ENCODE measurements around the gene ALDOA. TPM values are rescaled to one million over a fixed set of nuclear protein-coding genes. Genes with fewer than 3 reads are reported as not detected.

The ALDOA gene
- total RNA-seq, 1 donor from 2014 or later, result 527 TPM

GRCh38 chr16:30063893-30064728 is 1.4 kb upstream of the ALDOA start:
- Histone ChIP-seq H3K27me3 (ENCODE audit: control insufficient read depth, insufficient read depth, low read length) (no peaks in the 10 kb centered on the region), H3K4me3 (ENCODE audit: low read depth, low read length) (peak overlapping the region; percentile 97), H3K36me3 (ENCODE audit: control insufficient read depth, insufficient read depth, low read length) (peaks cover 25% of the 10 kb centered on the region)
- FAIRE-seq, result no peak
- peak; percentile 42 for DNase-seq (ENCODE audit: low read depth)
- TF ChIP-seq CTCF (IDR thresholded peaks at IDR 0.05; ENCODE audit: insufficient read depth, low read length, severe bottlenecking), result peak; percentile 50

- peak overlapping the region; percentile 97 for H3K4me3 ChIP-seq (ENCODE audit: low read depth, low read length)
- H3K36me3 ChIP-seq (ENCODE audit: control insufficient read depth, insufficient read depth, low read length), result peaks cover 31% of the 10 kb centered on the region
- no peaks in the 10 kb centered on the region for H3K27me3 ChIP-seq (ENCODE audit: control insufficient read depth, insufficient read depth, low read length)
- FAIRE-seq (no peak), DNase-seq (ENCODE audit: low read depth) (no peak)
- no peak for TF ChIP-seq CTCF (IDR thresholded peaks at IDR 0.05; ENCODE audit: insufficient read depth, low read length, severe bottlenecking)
These were observed 845 bp upstream of the ALDOA start for GRCh38 chr16:30064729-30065101.

GRCh38 chr16:30065943-30066760 is 592 bp downstream of the ALDOA start:
- Histone ChIP-seq H3K36me3 (ENCODE audit: control insufficient read depth, insufficient read depth, low read length) (peaks cover 41% of the 10 kb centered on the region), H3K27me3 (ENCODE audit: control insufficient read depth, insufficient read depth, low read length) (no peaks in the 10 kb centered on the region), H3K4me3 (ENCODE audit: low read depth, low read length) (peak overlapping the region; percentile 97)
- FAIRE-seq (no peak), DNase-seq (ENCODE audit: low read depth) (peak; percentile 33)
- no peak for TF ChIP-seq CTCF (IDR thresholded peaks at IDR 0.05; ENCODE audit: insufficient read depth, low read length, severe bottlenecking)

- DNase-seq (ENCODE audit: low read depth) (no peak), FAIRE-seq (no peak)
- H3K36me3 ChIP-seq (ENCODE audit: control insufficient read depth, insufficient read depth, low read length), result peaks cover 41% of the 10 kb centered on the region
- H3K4me3 ChIP-seq (ENCODE audit: low read depth, low read length), result peak overlapping the region; percentile 97
- H3K27me3 ChIP-seq (ENCODE audit: control insufficient read depth, insufficient read depth, low read length), result no peaks in the 10 kb centered on the region
- TF ChIP-seq CTCF (IDR thresholded peaks at IDR 0.05; ENCODE audit: insufficient read depth, low read length, severe bottlenecking), result no peak
These were observed 1.4 kb downstream of the ALDOA start for GRCh38 chr16:30066761-30067583.

- TF ChIP-seq CTCF (IDR thresholded peaks at IDR 0.05; ENCODE audit: insufficient read depth, low read length, severe bottlenecking), result no peak
- Histone ChIP-seq H3K36me3 (ENCODE audit: control insufficient read depth, insufficient read depth, low read length) (peaks cover 41% of the 10 kb centered on the region), H3K27me3 (ENCODE audit: control insufficient read depth, insufficient read depth, low read length) (no peaks in the 10 kb centered on the region), H3K4me3 (ENCODE audit: low read depth, low read length) (peak overlapping the region; percentile 97)
- FAIRE-seq, result no peak
- DNase-seq (ENCODE audit: low read depth), result no peak
These were observed 2.0 kb downstream of the ALDOA start for GRCh38 chr16:30067584-30067916.
